Activated CD8-positive, alpha-beta memory T cell treated with anti-CD3 and anti-CD28 coated beads for 1 hour (primary cell): ENCODE data around the gene ENHO.

Experiments
- DNase-seq, 2 donors: peaks; one replicate each; pipeline ENCODE4 v3.0.0-alpha.2; 2020; ENCODE audit warnings: low read depth in 1 of 2; ENCODE audit errors: extremely low read depth in 1 of 2

Gene ENHO

GRCh38 chr9:34522971-34523797, at the start of gene ENHO:
TSS of gene ENHO (minus strand) at chr9:34522990. CDS start at chr9:34521695, 1,295 bp downstream.
- DNase-seq: peak; percentile 51 to 84

GRCh38 chr9:34572092-34572491, 49.3 kb upstream of the ENHO start:
- DNase-seq: no peak

GRCh38 chr9:34571481-34571810, 48.7 kb upstream of the ENHO start:
- DNase-seq: no peak

- no peak for DNase-seq
Measured at GRCh38 chr9:34570809-34571480, 48.2 kb upstream of the ENHO start.

GRCh38 chr9:34570376-34570775, 47.6 kb upstream of the ENHO start:
- DNase-seq: no peak

GRCh38 chr9:34568774-34569173, 46.0 kb upstream of the ENHO start:
- no peak for DNase-seq

GRCh38 chr9:34568133-34568532, 45.3 kb upstream of the ENHO start:
- no peak for DNase-seq

- no peak for DNase-seq
Measured at GRCh38 chr9:34566972-34567371, 44.2 kb upstream of the ENHO start.

- no peak for DNase-seq
Measured at GRCh38 chr9:34566322-34566721, 43.5 kb upstream of the ENHO start.

GRCh38 chr9:34565856-34566255, 43.1 kb upstream of the ENHO start:
- DNase-seq: no peak

GRCh38 chr9:34564617-34565016, 41.8 kb upstream of the ENHO start:
- DNase-seq: no peak

GRCh38 chr9:34563262-34563661, 40.5 kb upstream of the ENHO start:
- no peak for DNase-seq

GRCh38 chr9:34562135-34562745, 39.5 kb upstream of the ENHO start:
- no peak for DNase-seq

- no peak for DNase-seq
Measured at GRCh38 chr9:34560599-34561214, 37.9 kb upstream of the ENHO start.

- DNase-seq: no peak
Measured at GRCh38 chr9:34559624-34560455, 37.0 kb upstream of the ENHO start.

- no peak for DNase-seq
Measured at GRCh38 chr9:34558919-34559623, 36.3 kb upstream of the ENHO start.

- DNase-seq: no peak
Measured at GRCh38 chr9:34558364-34558763, 35.6 kb upstream of the ENHO start.

GRCh38 chr9:34557426-34558321, 34.9 kb upstream of the ENHO start:
- DNase-seq: no peak

GRCh38 chr9:34556949-34557348, 34.2 kb upstream of the ENHO start:
- DNase-seq: no peak
